HepG2 (cell line): ENCODE measurements around the gene MAP1LC3C.

Experiments used
- ATF3 ChIP-seq: sonication (generic); formaldehyde crosslinking; IDR thresholded peaks from 2 replicates; pipeline ENCODE4 v1.4.0; 2020; ENCODE audit warnings: missing genetic modification reagents
- CBX2 ChIP-seq, 2 experiments: fragments of 200-600 bp in 1 of 2; sonication (generic); formaldehyde crosslinking in 1 of 2; IDR thresholded peaks; 2 replicates each; pipeline versions ENCODE4 v1.7.0 to v1.8.1; 2018 to 2022; ENCODE audit warnings: low read depth in 2 of 2, low read length in 1 of 2, mild to moderate bottlenecking in 1 of 2, missing genetic modification reagents in 1 of 2
- CTCF ChIP-seq: sonication (generic); formaldehyde crosslinking; IDR thresholded peaks from 2 replicates; pipeline ENCODE4 v1.5.0; 2020; ENCODE audit warnings: mild to moderate bottlenecking, missing genetic modification reagents, moderate library complexity
- ETV6 ChIP-seq: sonication (generic); formaldehyde crosslinking; conservative IDR thresholded peaks from 2 replicates; pipeline ENCODE4 v1.4.0; 2020; ENCODE audit warnings: missing genetic modification reagents
- KLF9 ChIP-seq: IDR thresholded peaks from 2 replicates; pipeline ENCODE4 v1.6.1; 2016; ENCODE audit warnings: low read depth

GRCh38 chr1:241979926-241980325, 19.0 kb downstream of the MAP1LC3C start:
- no peak for TF ChIP-seq KLF9 (CRISPR knock-in tag)
- TF ChIP-seq ETV6 (CRISPR knock-in tag): no peak
- no peak for TF ChIP-seq ATF3 (CRISPR knock-in tag)
- no peak for TF ChIP-seq CBX2 (IDR thresholded peaks at IDR 0.05; ENCODE audit: low read depth, low read length)
- TF ChIP-seq CBX2 (CRISPR knock-in tag; IDR thresholded peaks at IDR 0.05; ENCODE audit: low read depth): no peak
- TF ChIP-seq CTCF (CRISPR knock-in tag): no peak
